Inflammatory macrophage treated with lipopolysaccharide for 1 hour (primary cell): ENCODE data around the gene HNRNPH3.
"Not testable (repeated sequence)": the region's sequence is repeated elsewhere in the genome, so short reads cannot be mapped to it uniquely, and the experiment has no call there.

ENCODE experiments used
- DNase-seq, 2 donors: peaks; one replicate each; pipeline ENCODE4 v3.0.0-alpha.2; 2020 to 2022

Gene HNRNPH3

DNA sequence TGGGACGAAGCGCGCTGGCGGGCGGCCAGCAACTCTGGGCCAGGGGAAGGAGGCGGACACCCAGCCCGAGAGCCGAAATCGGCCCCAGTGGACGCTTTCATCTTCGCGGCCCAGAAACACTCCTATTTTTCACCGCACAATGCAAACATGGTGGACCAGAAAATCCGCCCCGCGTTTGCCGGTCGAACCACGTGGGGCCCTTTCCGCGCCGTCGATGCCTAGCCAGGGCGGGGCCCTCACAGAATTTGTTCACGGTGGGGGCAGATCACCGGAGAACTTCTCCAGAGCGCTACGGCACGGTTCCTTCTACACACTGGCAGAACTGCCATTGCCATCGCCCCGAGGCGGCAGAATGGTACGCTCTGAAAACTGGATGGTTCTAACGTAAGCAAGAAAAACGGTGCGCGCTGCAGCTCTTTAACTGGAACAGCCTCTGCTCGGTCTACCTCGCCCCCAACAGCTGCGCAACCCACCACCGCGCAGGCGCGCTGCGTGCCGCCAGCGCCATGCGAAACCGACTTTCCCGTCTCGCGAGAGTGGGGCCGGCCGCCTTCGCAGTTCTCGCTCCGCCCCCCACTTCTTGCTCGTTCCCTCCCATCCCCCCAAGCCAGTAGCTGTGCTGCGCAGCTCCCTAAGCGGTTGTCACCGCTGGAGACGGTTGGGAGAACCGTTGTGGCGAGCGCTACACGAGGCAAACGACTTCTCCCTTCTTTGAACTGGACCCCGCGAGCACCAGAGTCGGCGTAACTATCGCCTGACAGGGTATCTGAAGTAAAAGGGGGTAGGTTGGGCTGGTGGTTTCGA lies at the start of gene HNRNPH3:
TSS of gene HNRNPH3 (plus strand) at position 610 of the 804 bp plus-strand sequence. CDS start 5,158 bp downstream, outside the sequence.
- peak; percentile 94 to 99 for DNase-seq

DNA sequence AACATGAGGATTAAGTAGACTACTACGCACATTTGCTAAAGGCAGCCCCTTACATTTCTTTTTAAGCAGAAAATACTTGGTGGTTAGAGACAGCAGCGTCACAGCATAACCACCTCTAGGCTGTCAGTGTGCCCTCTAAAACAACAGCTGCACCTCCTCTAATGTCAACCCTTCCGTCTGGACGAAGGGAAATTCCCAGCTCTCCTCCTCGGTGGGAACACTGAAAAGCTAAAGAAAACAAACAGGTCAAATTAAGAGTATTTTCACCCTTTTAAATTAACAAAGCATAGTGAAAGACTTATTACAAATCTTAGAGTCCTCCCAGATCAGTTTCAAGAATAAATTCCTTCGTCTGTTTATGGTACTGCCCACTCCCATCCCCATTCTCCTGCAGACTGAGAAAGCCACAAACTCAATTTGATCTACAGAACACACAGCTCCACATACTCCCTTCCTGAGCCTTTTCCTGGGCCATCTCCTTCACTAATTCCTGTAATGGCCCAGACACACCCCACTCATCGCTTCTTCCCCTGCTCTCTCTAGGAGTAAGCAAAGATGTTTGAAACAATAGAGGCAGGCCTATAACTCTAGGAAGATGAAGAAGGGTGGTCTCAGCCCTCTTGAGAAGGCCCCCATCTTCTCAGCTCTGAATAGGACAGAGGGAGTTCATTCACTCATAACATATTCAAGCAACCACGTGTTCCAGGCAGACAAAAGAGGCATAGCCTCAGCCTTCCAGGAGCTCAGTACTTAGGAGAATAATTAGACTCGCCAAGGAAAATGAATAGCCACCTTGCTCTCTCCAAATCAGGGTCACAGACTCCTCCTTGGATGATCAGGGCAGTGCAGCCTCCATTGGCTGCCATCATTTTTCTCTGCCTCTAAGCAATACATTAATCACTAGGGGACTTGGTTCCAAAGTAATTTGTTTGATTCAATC lies 47.5 kb upstream of the HNRNPH3 start:
- DNase-seq = no peak

GRCh38 chr10:68288717-68289116 lies 43.1 kb upstream of the HNRNPH3 start:
- no peak for DNase-seq

DNA sequence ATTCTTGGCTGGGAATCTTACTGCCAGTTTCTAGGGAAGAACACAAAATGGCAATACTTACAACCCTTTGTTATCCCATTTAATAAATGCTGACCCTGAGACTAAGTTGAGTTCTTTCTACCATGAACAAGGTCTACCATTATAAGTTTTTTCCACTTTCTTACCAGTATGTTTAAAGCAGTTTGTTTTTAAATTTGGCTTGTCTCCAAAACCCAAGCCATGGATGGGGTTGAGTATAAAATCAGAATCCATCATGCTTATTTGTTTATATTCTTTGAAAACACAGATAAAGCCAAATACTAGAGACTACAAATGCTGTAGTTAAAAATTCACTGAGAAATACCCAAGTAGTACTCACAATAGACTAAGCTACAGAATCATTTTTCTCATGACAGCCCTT lies 41.1 kb upstream of the HNRNPH3 start:
- DNase-seq = no peak

GRCh38 chr10:68296843-68297663 lies 34.8 kb upstream of the HNRNPH3 start:
- DNase-seq = no peak

GRCh38 chr10:68301301-68301700 lies 30.6 kb upstream of the HNRNPH3 start:
- DNase-seq = peak in 1 of 2 donors; percentile 10

GRCh38 chr10:68301790-68302502 lies 29.9 kb upstream of the HNRNPH3 start:
- DNase-seq = peak; percentile 43 to 68

DNA sequence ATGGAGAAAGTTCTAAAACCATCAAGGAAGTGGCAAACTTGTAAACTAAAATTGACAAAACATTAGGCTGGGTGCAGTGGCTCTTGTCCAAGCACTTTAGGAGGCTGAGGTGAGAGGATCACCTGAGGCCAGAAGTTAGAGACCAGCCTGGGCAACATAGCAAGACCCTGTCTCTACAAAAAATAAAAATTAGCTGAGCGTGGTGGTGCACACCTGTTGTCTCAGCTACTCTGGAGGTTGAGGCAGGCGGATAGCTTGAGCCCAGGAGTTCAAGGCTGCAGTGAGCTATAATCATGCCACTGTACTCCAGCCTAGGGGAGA lies 29.4 kb upstream of the HNRNPH3 start:
- no peak for DNase-seq

DNA sequence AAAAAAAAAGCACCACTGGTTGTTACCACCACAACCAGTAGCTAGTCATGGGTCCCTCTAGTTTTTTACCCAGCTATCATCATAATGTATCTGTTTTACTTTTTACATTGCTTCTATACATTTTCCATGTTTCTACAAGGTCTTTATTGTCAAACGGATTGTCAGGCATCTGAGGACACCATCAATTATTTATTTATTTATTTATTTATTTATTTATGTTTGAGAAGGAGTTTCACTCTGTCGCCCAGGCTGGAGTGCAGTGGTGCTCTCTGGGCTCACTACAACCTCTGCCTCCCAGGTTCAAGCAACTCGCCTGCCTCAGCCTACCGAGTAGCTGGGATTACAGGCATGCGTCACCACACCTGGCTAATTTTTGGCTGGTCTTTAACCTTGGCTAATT lies 29.0 kb upstream of the HNRNPH3 start:
- no peak for DNase-seq

DNA sequence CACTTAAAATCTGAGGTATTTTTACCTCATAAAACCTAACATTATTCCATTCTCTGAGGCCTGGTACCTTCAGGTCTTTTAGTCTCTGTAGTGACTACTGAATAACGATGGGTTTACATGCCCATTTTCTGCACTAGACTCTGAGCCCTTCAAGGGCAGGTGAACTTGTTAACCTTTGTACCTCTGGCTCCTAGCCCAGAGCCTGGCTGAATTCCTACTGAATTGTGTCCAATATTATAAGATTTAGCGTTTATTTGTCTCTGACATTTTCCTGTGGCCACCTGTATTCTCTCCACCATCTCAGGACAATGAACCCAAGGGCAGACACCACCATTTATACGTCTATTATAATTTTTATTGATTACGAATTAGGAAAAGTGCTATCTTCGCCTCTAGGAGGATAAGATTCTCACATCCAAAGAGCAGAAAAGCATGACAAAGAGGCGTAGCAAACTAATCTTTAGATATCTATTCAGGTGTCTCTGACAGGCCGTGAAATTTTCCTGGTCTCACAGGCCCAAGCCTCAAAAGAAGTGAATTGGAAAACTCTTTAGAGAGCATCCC lies 27.9 kb upstream of the HNRNPH3 start:
- no peak for DNase-seq

GRCh38 chr10:68305854-68306253 lies 26.0 kb upstream of the HNRNPH3 start:
- DNase-seq = no peak

- DNase-seq = no peak
Measured at GRCh38 chr10:68310531-68310930, 21.3 kb upstream of the HNRNPH3 start.

- DNase-seq = not testable (repeated sequence)
Measured at GRCh38 chr10:68314930-68315329, 16.9 kb upstream of the HNRNPH3 start.

DNA sequence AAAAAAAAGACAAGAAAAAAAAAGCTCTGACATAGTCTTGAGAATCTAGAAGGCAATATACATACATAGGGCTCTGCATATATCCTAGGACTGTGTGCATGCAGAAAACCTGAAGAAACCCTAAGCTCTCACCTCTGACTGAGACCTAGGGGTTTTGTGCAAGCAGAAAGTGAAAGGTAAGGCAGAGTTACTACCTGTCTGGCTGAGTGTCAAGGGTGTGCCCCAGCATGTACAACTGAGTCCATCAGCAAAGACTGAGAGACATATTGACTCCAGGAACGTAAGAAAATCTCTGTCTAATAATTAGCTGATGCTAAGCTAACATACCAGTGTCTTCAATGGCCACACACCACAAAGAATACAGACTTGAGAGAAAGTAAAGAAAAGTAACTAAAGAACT lies 16.3 kb upstream of the HNRNPH3 start:
- no peak for DNase-seq

- DNase-seq = no peak
Measured at GRCh38 chr10:68318331-68319059, 13.4 kb upstream of the HNRNPH3 start.

GRCh38 chr10:68324396-68324795 lies 7.5 kb upstream of the HNRNPH3 start:
- not testable (repeated sequence) for DNase-seq

GRCh38 chr10:68327889-68328786 lies 3.7 kb upstream of the HNRNPH3 start:
- DNase-seq = peak; percentile 71 to 79

- DNase-seq = no peak
Measured at GRCh38 chr10:68329506-68329861, 2.4 kb upstream of the HNRNPH3 start.

DNA sequence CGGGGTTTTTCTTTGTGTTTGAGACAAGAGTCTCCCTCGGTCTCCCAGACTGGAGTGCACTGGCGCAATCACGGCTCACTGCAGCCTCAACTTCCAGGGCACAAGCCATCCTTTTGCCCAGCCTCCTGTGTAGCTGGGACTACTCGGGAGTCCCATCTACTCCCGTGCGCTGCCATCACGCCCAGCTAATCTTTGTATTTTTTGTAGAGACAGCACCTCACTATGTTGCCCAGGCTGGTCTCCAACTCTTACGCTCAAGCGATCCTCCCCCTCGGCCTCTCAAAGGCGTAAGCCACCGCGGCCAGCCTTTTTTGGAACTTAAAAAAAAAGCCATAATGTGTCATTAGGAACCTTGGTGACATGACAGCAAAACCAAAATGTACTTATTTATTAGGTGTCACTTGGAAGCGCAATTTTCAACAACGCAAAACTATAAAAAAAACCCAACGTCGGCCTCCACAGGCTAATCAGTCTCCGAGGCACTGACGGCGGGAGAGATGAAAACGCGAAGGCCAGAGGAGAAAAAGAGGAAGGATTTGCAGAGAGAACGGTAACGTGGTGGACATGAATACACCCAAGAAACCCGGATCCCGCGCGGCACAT lies 911 bp upstream of the HNRNPH3 start:
- no peak for DNase-seq
